Vagina (tissue), 2 donors: ENCODE measurements around the gene SLC24A3. TPM values are rescaled to one million over a fixed set of nuclear protein-coding genes. Genes with fewer than 3 reads are reported as not detected.

Experiments
- DNase-seq, 2 donors: peaks; one replicate each; pipeline ENCODE4 v3.0.0-alpha.2; 2017; ENCODE audit errors: extremely low spot score in 2 of 2
- H3K27ac ChIP-seq: fragments of 200-600 bp; sonication (generic); one replicate; pipeline ENCODE4 v1.5.1; 2019
- H3K27me3 ChIP-seq: fragments of 200-600 bp; sonication (generic); one replicate; pipeline ENCODE4 v1.5.1; 2019
- H3K36me3 ChIP-seq, 2 donors: fragments of 200-600 bp; sonication (generic); one replicate each; pipeline ENCODE4 v1.5.1; 2017 to 2019
- H3K4me1 ChIP-seq: fragments of 200-600 bp; sonication (generic); one replicate; pipeline ENCODE4 v1.5.1; 2019
- H3K4me3 ChIP-seq, 2 donors: fragments of 200-600 bp; sonication (generic); 1 replicate in 1 of 2; 2 replicates in 1 of 2; pipeline ENCODE4 v1.5.1; 2016 to 2019
- H3K9me3 ChIP-seq: fragments of 200-600 bp; sonication (generic); one replicate; pipeline ENCODE4 v1.5.1; 2019
- CTCF ChIP-seq, 3 experiments: fragments of 450-650 bp in 2 of 3; fragments of 200-600 bp in 1 of 3; sonication (generic) in 1 of 3; IDR thresholded peaks; one replicate each; pipeline ENCODE4 v1.5.1; 2017 to 2019; ENCODE audit warnings: antibody characterized with exemption in 3 of 3, mild to moderate bottlenecking in 2 of 3, moderate library complexity in 2 of 3
- POLR2A ChIP-seq, 2 donors: fragments of 450-650 bp; IDR thresholded peaks; one replicate each; pipeline ENCODE4 v1.6.1; 2017; ENCODE audit warnings: antibody characterized with exemption in 2 of 2, mild to moderate bottlenecking in 2 of 2, moderate library complexity in 2 of 2
- POLR2AphosphoS5 ChIP-seq, 2 donors: sonication (generic); formaldehyde crosslinking; IDR thresholded peaks; one replicate each; pipeline ENCODE4 v1.9.0; 2017; ENCODE audit warnings: antibody characterized with exemption in 2 of 2, mild to moderate bottlenecking in 2 of 2, low read depth in 1 of 2; ENCODE audit not compliant: insufficient read depth in 1 of 2
- intact Hi-C: fragments of 100-400 bp; cut with DNase I; formaldehyde crosslinking; loops from one replicate; pipeline ENCODE4 v1.15.1; 2023
- total RNA-seq: library from RNA; depleted of rRNA; stranded (reverse); fragments of >200 nt; gene quantifications from one replicate; pipeline ENCODE4 v1.2.3, GENCODE V29; 2016

The SLC24A3 gene
- total RNA-seq, 1 donor from 2014 or later, result 12.3 TPM

- H3K4me3 ChIP-seq, result no peak overlapping the region
- H3K9me3 ChIP-seq, result no peaks in the 10 kb centered on the region
- no peaks in the 10 kb centered on the region for H3K36me3 ChIP-seq
- DNase-seq, result no peak
- no peak for TF ChIP-seq CTCF (IDR thresholded peaks at IDR 0.05)
- TF ChIP-seq POLR2A (IDR thresholded peaks at IDR 0.05), result no peak
- TF ChIP-seq POLR2AphosphoS5 (IDR thresholded peaks at IDR 0.05; ENCODE audit: insufficient read depth in 1 of 2, low read depth in 1 of 2), result no peak
- H3K4me1 ChIP-seq, result no peaks in the 10 kb centered on the region
- intact Hi-C loops, result no loop called here
- no peaks in the 10 kb centered on the region for H3K27me3 ChIP-seq
- no peak overlapping the region for H3K27ac ChIP-seq
Observed at GRCh38 chr20:19493794-19494495, 281.5 kb downstream of the SLC24A3 start.

GRCh38 chr20:19495905-19496703, 283.7 kb downstream of the SLC24A3 start:
- no peaks in the 10 kb centered on the region for H3K4me1 ChIP-seq
- no peaks in the 10 kb centered on the region for H3K36me3 ChIP-seq
- no peaks in the 10 kb centered on the region for H3K27me3 ChIP-seq
- intact Hi-C loops, result loop anchor here (2.0 kb wide), 1 partner anchor 69 kb away; no protein-coding TSS in a partner anchor
- no peak for TF ChIP-seq POLR2A (IDR thresholded peaks at IDR 0.05)
- TF ChIP-seq POLR2AphosphoS5 (IDR thresholded peaks at IDR 0.05; ENCODE audit: insufficient read depth in 1 of 2, low read depth in 1 of 2), result no peak
- no peak for TF ChIP-seq CTCF (IDR thresholded peaks at IDR 0.05)
- H3K9me3 ChIP-seq, result no peaks in the 10 kb centered on the region
- no peak for DNase-seq
- no peak overlapping the region for H3K27ac ChIP-seq
- no peak overlapping the region for H3K4me3 ChIP-seq

GRCh38 chr20:19497064-19497463, 284.6 kb downstream of the SLC24A3 start:
- no peaks in the 10 kb centered on the region for H3K36me3 ChIP-seq
- no peaks in the 10 kb centered on the region for H3K4me1 ChIP-seq
- no peak for TF ChIP-seq POLR2AphosphoS5 (IDR thresholded peaks at IDR 0.05; ENCODE audit: insufficient read depth in 1 of 2, low read depth in 1 of 2)
- no peak for TF ChIP-seq POLR2A (IDR thresholded peaks at IDR 0.05)
- no peak for TF ChIP-seq CTCF (IDR thresholded peaks at IDR 0.05)
- no peaks in the 10 kb centered on the region for H3K9me3 ChIP-seq
- no peak overlapping the region for H3K4me3 ChIP-seq
- no peak for DNase-seq
- H3K27me3 ChIP-seq, result no peaks in the 10 kb centered on the region
- H3K27ac ChIP-seq, result no peak overlapping the region
- intact Hi-C loops, result loop anchor here (2.0 kb wide), 1 partner anchor 68 kb away; no protein-coding TSS in a partner anchor

GRCh38 chr20:19498756-19499155, 286.3 kb downstream of the SLC24A3 start:
- Histone ChIP-seq H3K27ac (no peak overlapping the region), H3K27me3 (no peaks in the 10 kb centered on the region), H3K4me1 (no peaks in the 10 kb centered on the region), H3K36me3 (no peaks in the 10 kb centered on the region), H3K4me3 (no peak overlapping the region), H3K9me3 (no peaks in the 10 kb centered on the region)
- DNase-seq, result no peak
- no peak for TF ChIP-seq POLR2AphosphoS5 (IDR thresholded peaks at IDR 0.05; ENCODE audit: insufficient read depth in 1 of 2, low read depth in 1 of 2)
- TF ChIP-seq POLR2A (IDR thresholded peaks at IDR 0.05), result no peak
- no peak for TF ChIP-seq CTCF (IDR thresholded peaks at IDR 0.05)
- intact Hi-C loops, result no loop called here
